Measurements from ENCODE around the gene PRPF6.

The PRPF6 gene

DNA sequence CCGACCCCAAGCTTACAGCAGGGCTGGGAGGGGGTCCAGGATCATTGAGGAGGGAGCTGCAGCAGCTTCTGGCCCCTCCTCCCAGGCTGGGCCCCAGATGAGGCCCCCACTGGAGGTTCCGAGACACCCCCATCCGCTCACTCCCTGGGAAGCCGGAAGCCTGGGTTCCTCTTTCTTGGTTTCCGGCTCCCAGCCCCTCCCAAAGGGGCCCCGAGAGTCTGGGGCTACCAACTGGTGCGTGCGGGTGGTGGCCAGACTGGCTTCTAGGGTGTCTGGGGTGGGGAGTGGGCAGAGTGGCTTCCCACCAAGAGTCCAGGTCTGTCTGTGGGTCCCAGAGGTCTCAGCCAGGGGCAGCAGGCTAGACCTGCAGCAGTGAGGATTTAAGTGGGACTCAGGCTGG, 96.2 kb downstream of the PRPF6 start:
- FAIRE-seq (peak; percentile 83), DNase-seq (ENCODE audit: insufficient read length) (peak; percentile 71)
- TF ChIP-seq TAF1 (IDR thresholded peaks at IDR 0.05; ENCODE audit: borderline replicate concordance, low read depth, low read length) (0 out of 2 replicates have a peak, but pooled peaks have one; percentile 71), POLR2A (IDR thresholded peaks at IDR 0.05; ENCODE audit: low read depth, low read length) (peak; percentile 54), POLR2AphosphoS5 (IDR thresholded peaks at IDR 0.05; ENCODE audit: low read depth, low read length) (0 out of 2 replicates have a peak, but pooled peaks have one; percentile 31)

DNA sequence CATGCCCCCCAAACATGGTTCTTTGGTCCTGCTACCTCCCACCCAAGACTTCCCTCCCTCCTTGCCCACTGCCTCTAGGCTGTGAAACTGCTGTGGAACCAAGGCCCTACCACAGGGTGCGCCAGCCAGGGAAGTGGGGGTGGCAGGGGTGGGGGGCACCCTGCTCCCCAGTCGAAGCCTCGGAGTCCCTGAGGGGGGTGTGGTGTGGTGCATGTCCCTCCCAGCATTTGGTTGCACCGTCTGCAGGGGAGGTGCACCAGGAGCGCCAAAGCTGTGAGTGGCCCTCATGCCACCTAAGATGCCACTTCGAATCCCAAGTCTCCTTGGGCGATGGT, 96.6 kb downstream of the PRPF6 start:
- no peak for DNase-seq (ENCODE audit: insufficient read length)
- FAIRE-seq, result no peak
- no peak for TF ChIP-seq POLR2A (IDR thresholded peaks at IDR 0.05; ENCODE audit: low read depth, low read length)
- no peak for TF ChIP-seq TAF1 (IDR thresholded peaks at IDR 0.05; ENCODE audit: borderline replicate concordance, low read depth, low read length)
- no peak for TF ChIP-seq POLR2AphosphoS5 (IDR thresholded peaks at IDR 0.05; ENCODE audit: low read depth, low read length)

DNA sequence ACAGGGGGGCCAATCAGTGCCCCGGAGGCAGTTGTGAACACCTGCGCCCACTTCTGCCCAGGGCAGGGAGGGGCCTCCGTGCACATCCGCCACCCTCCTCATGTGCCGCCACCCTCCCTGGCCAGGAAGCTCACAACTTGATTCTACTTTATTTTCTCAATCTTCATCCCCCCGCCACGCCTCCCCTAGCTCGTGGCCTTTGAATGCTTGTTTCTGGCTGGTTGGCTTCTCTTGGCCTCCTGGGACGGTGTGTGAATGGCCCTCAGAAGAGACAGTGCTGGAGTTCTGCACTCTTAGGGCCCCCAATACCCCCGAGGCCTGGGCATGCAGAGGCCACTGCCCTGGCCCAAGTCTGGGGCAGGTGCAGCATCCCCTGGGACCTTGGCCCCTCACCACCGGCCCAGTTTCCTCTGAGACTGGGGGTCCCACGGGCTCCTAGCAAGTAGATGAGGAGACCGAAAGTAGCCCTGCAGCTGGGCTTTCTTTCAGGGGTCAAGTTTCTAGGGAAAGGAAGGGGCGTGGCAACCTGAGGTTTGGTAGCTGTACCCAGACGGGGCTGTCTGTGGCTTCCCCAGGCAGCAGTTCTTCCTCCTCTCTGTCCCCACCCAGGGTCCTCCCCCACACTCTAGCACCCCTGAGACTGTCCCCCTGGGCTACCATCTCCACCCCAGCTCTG, 97.1 kb downstream of the PRPF6 start:
- FAIRE-seq, result peak; percentile 81
- DNase-seq (ENCODE audit: insufficient read length), result no peak
- TF ChIP-seq POLR2AphosphoS5 (IDR thresholded peaks at IDR 0.05; ENCODE audit: low read depth, low read length) (no peak), TAF1 (IDR thresholded peaks at IDR 0.05; ENCODE audit: borderline replicate concordance, low read depth, low read length) (no peak), POLR2A (IDR thresholded peaks at IDR 0.05; ENCODE audit: low read depth, low read length) (no peak)

DNA sequence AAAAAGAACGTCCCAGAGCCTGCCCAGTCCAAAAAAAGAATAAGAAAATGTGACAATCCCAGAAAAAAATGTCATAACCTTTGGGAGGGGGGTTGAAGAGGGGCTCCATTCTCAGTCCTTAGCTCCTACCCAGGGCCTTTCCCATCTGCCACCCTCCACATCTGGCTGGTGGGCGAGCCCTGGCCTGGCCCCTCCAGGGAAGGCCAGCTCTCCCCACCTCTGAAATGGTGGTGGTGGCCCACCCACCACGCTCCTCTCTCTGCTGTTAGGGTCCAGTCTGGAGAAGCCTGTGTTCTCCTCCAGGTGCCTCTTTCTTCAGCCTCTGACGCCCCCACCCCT, 98.0 kb downstream of the PRPF6 start:
- DNase-seq (ENCODE audit: insufficient read length) (no peak), FAIRE-seq (peak; percentile 53)
- no peak for TF ChIP-seq POLR2AphosphoS5 (IDR thresholded peaks at IDR 0.05; ENCODE audit: low read depth, low read length)

DNA sequence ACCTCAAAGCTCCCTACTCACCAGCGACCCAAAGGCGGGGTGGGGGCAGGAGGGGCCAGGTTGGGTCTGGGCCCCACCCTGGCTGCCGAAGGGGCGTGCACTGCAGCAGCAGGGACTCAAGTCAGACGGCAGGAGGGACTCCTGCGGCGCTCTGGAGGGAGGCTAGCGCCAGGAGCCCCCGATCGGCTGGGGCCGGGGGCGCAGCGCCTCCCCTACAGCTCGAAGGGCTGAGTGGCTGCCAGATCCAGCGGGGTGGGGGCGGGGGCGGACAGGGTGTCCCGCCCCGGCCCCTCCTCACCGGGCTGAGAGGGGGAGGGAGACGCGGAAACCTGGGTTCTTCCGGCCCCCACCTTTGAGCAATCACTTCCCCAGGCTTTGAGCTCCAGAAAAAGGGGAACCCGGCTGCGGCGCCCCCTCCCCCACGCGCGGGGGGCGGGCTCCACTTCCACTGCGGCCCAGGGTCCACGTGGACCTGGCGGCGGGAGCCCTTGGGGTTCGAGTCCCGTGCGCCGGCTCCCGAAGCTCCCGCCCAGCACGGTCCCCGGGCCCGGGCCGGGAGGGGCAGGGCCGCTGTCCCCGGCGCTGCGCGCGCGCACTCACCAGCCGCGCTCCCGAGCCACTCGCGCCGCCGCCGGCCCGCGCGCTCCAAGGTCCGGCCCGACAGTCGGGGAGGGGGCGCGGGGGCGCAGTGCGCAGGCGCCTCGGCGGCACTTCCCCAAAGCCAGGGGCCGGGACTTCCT, 98.5 kb downstream of the PRPF6 start, which contains the start of gene RGS19:
Gene RGS19, minus strand, starts transcription at position 246 of the 740 bp plus-strand sequence. CDS start 2,632 bp downstream, outside the sequence.
- DNase-seq (ENCODE audit: insufficient read length) (peak; percentile 74), FAIRE-seq (peak; percentile 93)
- TF ChIP-seq POLR2A (IDR thresholded peaks at IDR 0.05; ENCODE audit: low read depth, low read length) (no peak), POLR2AphosphoS5 (IDR thresholded peaks at IDR 0.05; ENCODE audit: low read depth, low read length) (no peak), TAF1 (IDR thresholded peaks at IDR 0.05; ENCODE audit: borderline replicate concordance, low read depth, low read length) (no peak)

DNA sequence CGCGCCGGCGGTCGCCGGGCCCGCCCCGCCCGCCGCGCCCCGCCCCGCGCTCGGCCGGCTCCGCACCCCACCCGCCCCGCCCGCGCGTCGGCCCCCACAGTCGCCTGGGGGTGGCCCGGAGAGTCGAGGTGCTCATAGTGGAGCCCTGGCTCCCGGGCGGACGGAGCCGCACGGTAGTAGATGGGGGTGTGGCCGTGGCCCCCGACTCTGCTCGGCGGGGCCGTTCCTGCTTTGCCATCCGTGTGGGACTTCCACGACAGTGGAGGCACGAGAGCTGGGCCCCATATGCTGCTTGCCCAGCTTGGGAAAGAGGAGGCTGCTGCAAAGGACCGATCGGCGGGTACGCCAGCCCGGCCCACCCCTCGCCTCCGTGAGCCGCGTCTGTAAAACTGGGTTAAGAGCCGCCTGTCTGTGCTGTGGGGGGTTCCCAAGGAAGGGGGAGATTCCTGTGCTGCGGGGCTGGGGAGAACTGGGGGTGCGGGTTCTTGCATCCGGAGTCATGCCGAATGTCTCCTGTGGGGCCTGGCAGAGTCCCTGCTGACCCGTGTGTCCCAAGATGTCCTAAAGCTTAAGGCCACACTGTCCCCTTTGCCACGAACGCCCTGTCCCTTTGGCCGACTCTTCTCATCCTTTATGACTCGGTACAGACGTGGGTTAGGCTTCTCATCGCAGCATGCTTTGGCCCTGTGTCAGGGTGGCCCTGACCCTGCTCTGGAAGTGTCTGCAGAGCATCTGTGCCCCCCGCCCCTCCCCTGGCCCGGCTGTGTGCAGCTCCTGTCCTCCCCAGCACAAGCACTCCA, 99.3 kb downstream of the PRPF6 start, which contains the start of gene OPRL1:
Gene OPRL1, plus strand, starts transcription at position 70 of the 800 bp plus-strand sequence. CDS start 12,639 bp downstream, outside the sequence.
- no peak for FAIRE-seq
- DNase-seq (ENCODE audit: insufficient read length), result no peak
- TF ChIP-seq POLR2AphosphoS5 (IDR thresholded peaks at IDR 0.05; ENCODE audit: low read depth, low read length) (no peak), TAF1 (IDR thresholded peaks at IDR 0.05; ENCODE audit: borderline replicate concordance, low read depth, low read length) (no peak), POLR2A (IDR thresholded peaks at IDR 0.05; ENCODE audit: low read depth, low read length) (no peak)

DNA sequence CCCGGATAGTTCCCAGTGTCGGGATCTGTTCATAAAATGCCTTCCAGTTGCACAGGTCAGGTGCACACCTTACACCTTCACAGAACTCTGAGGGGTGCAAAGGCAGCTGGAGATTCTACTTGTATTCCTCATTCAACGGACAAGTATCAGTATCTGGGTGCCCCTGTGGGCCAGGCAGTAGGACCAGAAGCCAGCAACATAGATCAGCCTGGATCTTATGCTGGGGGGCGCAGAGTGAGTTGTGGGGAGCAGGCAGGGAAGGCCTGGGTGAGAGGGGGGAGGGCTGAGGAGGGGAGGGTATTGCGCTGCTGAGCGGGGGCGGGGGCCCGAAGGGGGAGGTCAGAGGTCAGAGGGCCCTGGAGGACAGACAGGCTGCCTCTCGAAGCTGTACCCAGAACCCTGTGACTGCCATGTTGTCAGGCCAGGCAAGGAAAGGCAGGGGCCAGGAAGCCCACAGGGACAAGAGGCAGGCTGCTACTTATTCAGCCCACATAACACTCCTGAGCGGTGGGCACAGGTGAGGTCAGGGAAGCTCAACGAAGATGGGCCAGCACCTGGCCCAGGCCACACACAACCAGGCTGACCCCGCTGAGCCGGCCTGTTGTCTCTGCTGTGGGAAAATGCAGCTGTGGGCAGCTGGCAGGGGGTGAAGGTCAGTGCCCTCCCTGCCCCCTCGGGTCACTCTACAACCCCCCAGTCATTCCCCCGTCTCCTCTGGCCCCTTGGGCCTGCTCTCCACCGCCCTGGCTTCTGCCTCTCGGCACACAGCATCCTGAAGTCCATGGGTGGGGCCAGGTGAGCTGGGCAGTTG, 100.1 kb downstream of the PRPF6 start:
- TF ChIP-seq POLR2AphosphoS5 (IDR thresholded peaks at IDR 0.05; ENCODE audit: low read depth, low read length) (no peak), TAF1 (IDR thresholded peaks at IDR 0.05; ENCODE audit: borderline replicate concordance, low read depth, low read length) (no peak), POLR2A (IDR thresholded peaks at IDR 0.05; ENCODE audit: low read depth, low read length) (no peak)
- DNase-seq (ENCODE audit: insufficient read length), result no peak
- no peak for FAIRE-seq

DNA sequence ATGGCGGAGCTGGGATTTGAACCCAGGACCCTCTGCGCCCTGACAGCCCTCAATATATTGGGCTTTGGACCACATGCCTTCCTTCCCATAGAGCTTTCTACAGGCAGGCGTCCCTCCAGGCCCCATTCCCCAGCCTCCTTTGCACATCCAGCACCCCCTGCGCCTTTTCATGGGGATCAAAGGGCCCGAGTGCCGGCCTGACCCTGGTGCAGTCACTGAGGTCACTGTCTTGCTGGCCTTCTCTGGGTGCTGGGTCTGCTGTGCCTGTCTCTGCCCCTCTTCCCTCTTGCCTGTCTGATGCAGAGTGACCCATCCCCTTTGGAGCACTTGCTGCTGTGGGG, 100.7 kb downstream of the PRPF6 start:
- TF ChIP-seq POLR2A (IDR thresholded peaks at IDR 0.05; ENCODE audit: low read depth, low read length), result no peak
- no peak for TF ChIP-seq TAF1 (IDR thresholded peaks at IDR 0.05; ENCODE audit: borderline replicate concordance, low read depth, low read length)
- TF ChIP-seq POLR2AphosphoS5 (IDR thresholded peaks at IDR 0.05; ENCODE audit: low read depth, low read length), result no peak
- FAIRE-seq (no peak), DNase-seq (ENCODE audit: insufficient read length) (no peak)

DNA sequence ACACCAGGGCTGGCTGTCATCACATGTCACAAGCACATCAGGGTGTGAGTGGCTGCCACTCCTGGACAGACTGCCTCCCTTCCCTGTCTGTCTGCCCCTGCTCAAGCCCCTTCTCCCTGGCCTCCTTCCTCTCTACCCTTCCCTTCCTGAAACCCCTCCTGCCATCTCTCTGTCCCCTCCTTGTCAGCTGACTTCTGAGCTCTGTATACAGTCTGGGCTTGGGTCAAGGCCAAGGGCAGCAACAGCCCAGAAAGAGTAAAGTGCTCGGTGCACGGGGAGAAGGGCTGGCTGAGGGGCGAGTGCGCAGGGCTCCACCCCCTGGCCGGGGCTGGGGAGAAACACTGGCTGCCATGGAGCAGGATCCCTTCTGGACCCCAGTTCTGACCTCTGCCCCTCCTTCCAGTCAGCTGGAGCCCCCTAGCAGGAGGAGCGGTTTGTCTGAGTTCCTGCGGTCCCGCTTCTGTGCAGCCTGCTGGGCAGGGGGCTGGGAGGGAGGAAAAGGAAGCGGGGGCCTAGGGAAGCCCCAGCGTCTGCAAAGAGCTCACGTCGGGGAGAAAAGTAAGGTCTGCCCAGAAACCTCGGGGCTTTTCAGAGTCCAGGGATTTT, 101.3 kb downstream of the PRPF6 start:
- no peak for TF ChIP-seq TAF1 (IDR thresholded peaks at IDR 0.05; ENCODE audit: borderline replicate concordance, low read depth, low read length)
- TF ChIP-seq POLR2AphosphoS5 (IDR thresholded peaks at IDR 0.05; ENCODE audit: low read depth, low read length), result no peak
- FAIRE-seq (no peak), DNase-seq (ENCODE audit: insufficient read length) (no peak)
